OCI-LY7 (cell line): ENCODE data around the gene MEOX1. TPM values are rescaled to one million over a fixed set of nuclear protein-coding genes. Genes with fewer than 3 reads are reported as not detected.

Experiments used
- BruUV-seq: library from RNA; stranded (reverse); fragments of 400-500 nt; replicated peaks from 2 replicates; lab custom pipeline; 2021; lab: Mats Ljungman, UMichigan
- CTCF ChIA-PET: fragments of 300-600 bp; sonication (Branson Sonifier 250); formaldehyde crosslinking; loops from one replicate; lab custom pipeline; 2022; ENCODE audit warnings: antibody characterized with exemption; ENCODE audit not compliant: unreplicated experiment; lab: Charles Lee
- POLR2A ChIA-PET: fragments of 300-600 bp; sonication (Branson Sonifier 250); formaldehyde crosslinking; loops from one replicate; lab custom pipeline; 2022; ENCODE audit warnings: antibody characterized with exemption; lab: Charles Lee
- DNase-seq: peaks from one replicate; pipeline ENCODE4 v3.0.0-alpha.2; 2015; ENCODE audit warnings: low spot score
- H2AFZ ChIP-seq: fragments of 200-600 bp; sonication (generic), shearing (Covaris generic); 2 replicates; pipeline ENCODE4 v1.6.1; 2014; ENCODE audit warnings: mild to moderate bottlenecking, antibody characterized with exemption, low read length, moderate library complexity
- H3K27ac ChIP-seq: fragments of 200-600 bp; sonication (generic); 2 replicates; pipeline ENCODE4 v1.5.1; 2014; ENCODE audit warnings: mixed run types, low read depth, mild to moderate bottlenecking, moderate library complexity, low read length, inconsistent platforms; ENCODE audit not compliant: poor library complexity, severe bottlenecking
- H3K36me3 ChIP-seq: fragments of 200-600 bp; sonication (generic); 2 replicates; pipeline ENCODE4 v1.6.1; 2014; ENCODE audit warnings: mild to moderate bottlenecking, antibody characterized with exemption, low read length, moderate library complexity, mixed read lengths; ENCODE audit not compliant: insufficient read depth
- H3K4me1 ChIP-seq: fragments of 200-600 bp; sonication (generic); 2 replicates; pipeline ENCODE4 v1.5.1; 2014; ENCODE audit warnings: mild to moderate bottlenecking, low read length; ENCODE audit not compliant: insufficient read depth, poor library complexity, severe bottlenecking
- H3K4me2 ChIP-seq: fragments of 200-600 bp; sonication (generic); 2 replicates; pipeline ENCODE4 v1.6.1; 2014; ENCODE audit warnings: mild to moderate bottlenecking, low read length
- H3K4me3 ChIP-seq: fragments of 200-600 bp; sonication (generic); 2 replicates; pipeline ENCODE4 v1.5.1; 2014; ENCODE audit warnings: mild to moderate bottlenecking, low read depth, low read length; ENCODE audit not compliant: poor library complexity, severe bottlenecking
- H3K79me2 ChIP-seq: fragments of 200-600 bp; sonication (generic); 2 replicates; pipeline ENCODE4 v1.6.1; 2016; ENCODE audit warnings: low read depth, mild to moderate bottlenecking, low read length, moderate library complexity, mixed read lengths; ENCODE audit not compliant: insufficient read depth
- H3K9me2 ChIP-seq: fragments of 200-600 bp; sonication (generic); 2 replicates; pipeline ENCODE4 v1.6.1; 2016; ENCODE audit warnings: mild to moderate bottlenecking, low read length, mixed read lengths; ENCODE audit not compliant: insufficient read depth
- H3K9me3 ChIP-seq: fragments of 200-600 bp; sonication (generic); 2 replicates; pipeline ENCODE4 v1.6.1; 2014; ENCODE audit warnings: mild to moderate bottlenecking, mixed run types, low read length, mixed read lengths
- H4K20me1 ChIP-seq: fragments of 200-600 bp; sonication (generic); 2 replicates; pipeline ENCODE4 v1.6.1; 2014; ENCODE audit warnings: mild to moderate bottlenecking, antibody characterized with exemption, low read length, moderate library complexity, mixed read lengths; ENCODE audit not compliant: insufficient read depth
- CTCF ChIP-seq: fragments of 200-600 bp; sonication (generic); conservative IDR thresholded peaks from 2 replicates; pipeline ENCODE4 v1.5.1; 2014; ENCODE audit warnings: mild to moderate bottlenecking, antibody characterized with exemption, low read length, moderate library complexity, mixed read lengths
- EZH2phosphoT487 ChIP-seq: fragments of 200-600 bp; sonication (generic); IDR thresholded peaks from 2 replicates; pipeline ENCODE4 v1.6.1; 2018; ENCODE audit warnings: low read depth, borderline replicate concordance, mild to moderate bottlenecking, mixed run types, antibody characterized with exemption, low read length, moderate library complexity, mixed read lengths
- intact Hi-C: fragments of 100-400 bp; cut with micrococcal nuclease; formaldehyde crosslinking; loops from one replicate; pipeline ENCODE4 v1.10.0; 2022; ENCODE audit not compliant: unreplicated experiment
- total RNA-seq, 2 experiments: library from RNA; depleted of rRNA in 1 of 2; stranded (reverse); fragments of >200 nt in 1 of 2; shearing (Covaris generic) in 1 of 2; gene quantifications; 2 replicates each; pipeline ENCODE4 v1.2.3, GENCODE V29; 2014 to 2022

MEOX1 gene
- total RNA-seq, 2 experiments from 2014 or later: not detected

- intact Hi-C loops: no loop called here
- DNase-seq: no peak
- no peak overlapping the region for H3K4me3 ChIP-seq
- no peaks in the 10 kb centered on the region for H3K4me1 ChIP-seq
- no TSS peak for BruUV-seq
- no peak overlapping the region for H2AFZ ChIP-seq
- H3K9me3 ChIP-seq: no peaks in the 10 kb centered on the region
- POLR2A ChIA-PET: no interaction called here
- no peak overlapping the region for H3K27ac ChIP-seq
- H3K4me2 ChIP-seq: no peak overlapping the region
- no peaks in the 10 kb centered on the region for H3K9me2 ChIP-seq
- TF ChIP-seq CTCF (no peak), EZH2phosphoT487 (no peak)
- no peaks in the 10 kb centered on the region for H4K20me1 ChIP-seq
- CTCF ChIA-PET: no interaction called here
- no peaks in the 10 kb centered on the region for H3K36me3 ChIP-seq
- H3K79me2 ChIP-seq: no peaks in the 10 kb centered on the region
Measured at GRCh38 chr17:43615330-43616028, 46.2 kb downstream of the MEOX1 start.

GRCh38 chr17:43614561-43614960 is 47.2 kb downstream of the MEOX1 start:
- Histone ChIP-seq H3K9me2 (no peaks in the 10 kb centered on the region), H3K9me3 (no peaks in the 10 kb centered on the region), H3K4me3 (no peak overlapping the region), H3K79me2 (no peaks in the 10 kb centered on the region), H2AFZ (no peak overlapping the region), H3K36me3 (no peaks in the 10 kb centered on the region), H3K27ac (no peak overlapping the region), H3K4me1 (no peaks in the 10 kb centered on the region), H4K20me1 (no peaks in the 10 kb centered on the region), H3K4me2 (no peak overlapping the region)
- no peak for TF ChIP-seq EZH2phosphoT487
- TF ChIP-seq CTCF: no peak
- BruUV-seq: no TSS peak
- CTCF ChIA-PET: no interaction called here
- no peak for DNase-seq
- intact Hi-C loops: no loop called here
- POLR2A ChIA-PET: no interaction called here

GRCh38 chr17:43613917-43614316 is 47.8 kb downstream of the MEOX1 start:
- Histone ChIP-seq H3K27ac (no peak overlapping the region), H3K36me3 (no peaks in the 10 kb centered on the region), H3K4me3 (no peak overlapping the region), H3K4me1 (no peaks in the 10 kb centered on the region), H3K79me2 (no peaks in the 10 kb centered on the region), H3K4me2 (no peak overlapping the region), H2AFZ (no peak overlapping the region), H3K9me2 (no peaks in the 10 kb centered on the region), H3K9me3 (no peaks in the 10 kb centered on the region), H4K20me1 (no peaks in the 10 kb centered on the region)
- ChIA-PET POLR2A (interaction anchor here (0.5 kb wide), 1 partner anchor 185 kb away, joined by 3 read pairs; no protein-coding TSS in a partner anchor), CTCF (no interaction called here)
- intact Hi-C loops: no loop called here
- no TSS peak for BruUV-seq
- no peak for DNase-seq
- TF ChIP-seq CTCF (no peak), EZH2phosphoT487 (no peak)
